ENCODE results near the gene SCPEP1. TPM values are rescaled to one million over a fixed set of nuclear protein-coding genes. Genes with fewer than 3 reads are reported as not detected.
A peak's percentile ranks its signal among the peaks of the same experiment; 100 is the strongest.

The SCPEP1 gene
- total RNA-seq, 1 donor = 55.6 TPM

GRCh38 chr17:57001541-57001940, 23.6 kb downstream of the SCPEP1 start:
- DNase-seq (ENCODE audit: low read depth) = no peak
- no peak overlapping the region for H3K4me3 ChIP-seq (ENCODE audit: low read depth, low read length)
- TF ChIP-seq CTCF (IDR thresholded peaks at IDR 0.05; ENCODE audit: insufficient read depth, low read length) = no peak

GRCh38 chr17:57002904-57003303, 25.0 kb downstream of the SCPEP1 start:
- H3K4me3 ChIP-seq (ENCODE audit: low read depth, low read length) = no peak overlapping the region
- DNase-seq (ENCODE audit: low read depth) = no peak
- no peak for TF ChIP-seq CTCF (IDR thresholded peaks at IDR 0.05; ENCODE audit: insufficient read depth, low read length)

GRCh38 chr17:57004944-57005579, 27.1 kb downstream of the SCPEP1 start:
- no peak for DNase-seq (ENCODE audit: low read depth)
- no peak overlapping the region for H3K4me3 ChIP-seq (ENCODE audit: low read depth, low read length)
- TF ChIP-seq CTCF (IDR thresholded peaks at IDR 0.05; ENCODE audit: insufficient read depth, low read length) = no peak

GRCh38 chr17:57006040-57006439, 28.1 kb downstream of the SCPEP1 start:
- H3K4me3 ChIP-seq (ENCODE audit: low read depth, low read length) = no peak overlapping the region
- TF ChIP-seq CTCF (IDR thresholded peaks at IDR 0.05; ENCODE audit: insufficient read depth, low read length) = no peak
- DNase-seq (ENCODE audit: low read depth) = no peak

- DNase-seq (ENCODE audit: low read depth) = no peak
- no peak for TF ChIP-seq CTCF (IDR thresholded peaks at IDR 0.05; ENCODE audit: insufficient read depth, low read length)
These were observed 31.0 kb downstream of the SCPEP1 start for GRCh38 chr17:57008958-57009357.

GRCh38 chr17:57009737-57010445, 32.0 kb downstream of the SCPEP1 start:
- H3K4me3 ChIP-seq (ENCODE audit: low read depth, low read length) = no peak overlapping the region
- peak; percentile 50 for DNase-seq (ENCODE audit: low read depth)
- TF ChIP-seq CTCF (IDR thresholded peaks at IDR 0.05; ENCODE audit: insufficient read depth, low read length) = peak; percentile 89

More at GRCh38 chr17:57008958-57009357, 31.0 kb downstream of the SCPEP1 start:
- H3K4me3 ChIP-seq (ENCODE audit: low read depth, low read length) = no peak overlapping the region
